Epithelial cell of proximal tubule (primary cell): ENCODE data around the gene SLC25A34. TPM values are rescaled to one million over a fixed set of nuclear protein-coding genes. Genes with fewer than 3 reads are reported as not detected.

ENCODE experiments used
- DNase-seq: peaks from one replicate; pipeline ENCODE4 v3.0.0-alpha.2; 2011; ENCODE audit warnings: low read depth
- H3K4me3 ChIP-seq: 2 replicates; pipeline ENCODE4 v1.5.1; 2011; ENCODE audit warnings: low read depth, mild to moderate bottlenecking, low read length
- CTCF ChIP-seq: conservative IDR thresholded peaks from 2 replicates; pipeline ENCODE4 v1.5.1; 2012; ENCODE audit warnings: low read depth, mild to moderate bottlenecking, low read length
- total RNA-seq: library from RNA; depleted of rRNA; stranded (reverse); fragments of >200 nt; gene quantifications from 2 replicates; pipeline ENCODE4 v1.2.3, GENCODE V29; 2015

Gene SLC25A34
- total RNA-seq, 1 donor from 2014 or later, result 0.75 TPM

GRCh38 chr1:15771836-15772515 lies 35.9 kb downstream of the SLC25A34 start:
- DNase-seq, result no peak
- no peak for TF ChIP-seq CTCF
- H3K4me3 ChIP-seq, result no peak overlapping the region

GRCh38 chr1:15775706-15776105 lies 39.6 kb downstream of the SLC25A34 start:
- no peak overlapping the region for H3K4me3 ChIP-seq
- no peak for DNase-seq
- TF ChIP-seq CTCF, result no peak

GRCh38 chr1:15777909-15778707 lies 42.0 kb downstream of the SLC25A34 start:
- H3K4me3 ChIP-seq, result no peak overlapping the region
- DNase-seq, result no peak

GRCh38 chr1:15785683-15786082 lies 49.6 kb downstream of the SLC25A34 start:
- no peak for DNase-seq
- H3K4me3 ChIP-seq, result no peak overlapping the region
- TF ChIP-seq CTCF, result no peak

More at GRCh38 chr1:15777909-15778707, 42.0 kb downstream of the SLC25A34 start:
- TF ChIP-seq CTCF, result no peak

- TF ChIP-seq CTCF, result no peak
- no peak overlapping the region for H3K4me3 ChIP-seq
- no peak for DNase-seq
Observed at GRCh38 chr1:15786581-15786980, 50.5 kb downstream of the SLC25A34 start.

- no peak for DNase-seq
- no peak overlapping the region for H3K4me3 ChIP-seq
- no peak for TF ChIP-seq CTCF
Observed at GRCh38 chr1:15788624-15789301, 52.7 kb downstream of the SLC25A34 start.

Other genes with a start within 250 kb of the SLC25A34 start
- gene CASP9, start 212.0 kb upstream of the SLC25A34 start, total RNA-seq, result 10.3 and 24.2 TPM in 2 replicates
- 9.8 and 13.5 TPM in 2 replicates for gene DNAJC16, start 209.4 kb upstream of the SLC25A34 start, total RNA-seq
- 3.2 and 3.8 TPM in 2 replicates for gene AGMAT, start 151.2 kb upstream of the SLC25A34 start, total RNA-seq
- gene DDI2, start 118.8 kb upstream of the SLC25A34 start, total RNA-seq, result 8.4 and 8.5 TPM in 2 replicates
- gene PLEKHM2, start 51.9 kb upstream of the SLC25A34 start, total RNA-seq, result 33.9 and 42.8 TPM in 2 replicates
- not detected in 2 replicates for gene TMEM82, start 6.2 kb downstream of the SLC25A34 start, total RNA-seq
- gene FBLIM1, start 22.5 kb downstream of the SLC25A34 start, total RNA-seq, result 194 and 246 TPM in 2 replicates
- 1.4 and 2.0 TPM in 2 replicates for gene UQCRHL, start 71.4 kb downstream of the SLC25A34 start, total RNA-seq
- gene SPEN, start 111.4 kb downstream of the SLC25A34 start, total RNA-seq, result 10.4 and 10.6 TPM in 2 replicates
- 22.5 and 23.6 TPM in 2 replicates for gene ZBTB17, start 239.8 kb downstream of the SLC25A34 start, total RNA-seq